Muscle layer of colon (tissue), 2 donors: ENCODE results near the gene CDC42SE2.
"Not testable (repeated sequence)": the region's sequence is repeated elsewhere in the genome, so short reads cannot be mapped to it uniquely, and the experiment has no call there.

Source experiments
- H3K27ac ChIP-seq: one replicate; pipeline ENCODE4 v1.7.0; 2013; ENCODE audit warnings: low read depth, mild to moderate bottlenecking, low read length, moderate library complexity
- H3K27me3 ChIP-seq, 2 donors: one replicate each; pipeline ENCODE4 v1.7.0; 2013; ENCODE audit warnings: low read length in 2 of 2, mild to moderate bottlenecking in 2 of 2; ENCODE audit not compliant: insufficient read depth in 2 of 2, control insufficient read depth in 1 of 2
- H3K36me3 ChIP-seq: one replicate; pipeline ENCODE4 v1.7.0; 2013; ENCODE audit warnings: mild to moderate bottlenecking, low read length; ENCODE audit not compliant: insufficient read depth
- H3K4me1 ChIP-seq: one replicate; pipeline ENCODE4 v1.7.0; 2013; ENCODE audit warnings: mild to moderate bottlenecking, low read length; ENCODE audit not compliant: insufficient read depth
- H3K4me3 ChIP-seq, 2 donors: one replicate each; pipeline ENCODE4 v1.7.0; 2013; ENCODE audit warnings: low read length in 2 of 2, low read depth in 1 of 2, mild to moderate bottlenecking in 1 of 2, moderate library complexity in 1 of 2
- H3K9ac ChIP-seq: one replicate; pipeline ENCODE4 v1.7.0; 2013; ENCODE audit warnings: low read length
- H3K9me3 ChIP-seq: one replicate; pipeline ENCODE4 v1.7.0; 2013; ENCODE audit warnings: mild to moderate bottlenecking, low read length
- donor health status: abdominal sarcoma.
- donor health status: Adenocarcinoma of cecum.

The CDC42SE2 gene

GRCh38 chr5:131303537-131303936, 39.7 kb downstream of the CDC42SE2 start:
- Histone ChIP-seq H3K4me3 (no peak overlapping the region), H3K27me3 (no peaks in the 10 kb centered on the region), H3K27ac (no peak overlapping the region), H3K36me3 (no peaks in the 10 kb centered on the region), H3K9me3 (no peaks in the 10 kb centered on the region), H3K9ac (no peak overlapping the region), H3K4me1 (no peaks in the 10 kb centered on the region)

DNA sequence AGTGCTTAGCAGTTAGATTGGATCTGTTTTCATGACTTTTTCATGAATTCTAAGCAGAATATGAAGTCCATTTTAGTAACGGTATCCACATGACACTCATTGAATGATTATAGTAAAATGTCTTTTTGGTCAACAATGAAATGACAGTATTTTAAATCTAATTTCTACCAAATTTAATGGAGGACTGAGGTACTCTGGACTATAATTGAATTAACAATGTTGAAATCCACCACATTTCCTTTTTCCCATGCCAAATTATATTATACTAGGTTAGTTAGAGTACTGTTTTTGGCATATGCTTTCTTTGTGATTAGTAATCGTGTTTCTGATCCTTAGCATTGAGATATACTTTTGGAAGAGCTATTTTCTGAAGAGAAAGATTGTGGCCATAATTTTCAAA, 40.6 kb downstream of the CDC42SE2 start:
- H3K36me3 ChIP-seq = no peaks in the 10 kb centered on the region
- H3K4me1 ChIP-seq = no peaks in the 10 kb centered on the region
- no peak overlapping the region for H3K9ac ChIP-seq
- H3K27ac ChIP-seq = no peak overlapping the region
- H3K9me3 ChIP-seq = no peaks in the 10 kb centered on the region
- no peaks in the 10 kb centered on the region for H3K27me3 ChIP-seq
- H3K4me3 ChIP-seq = no peak overlapping the region

GRCh38 chr5:131305138-131305689, 41.4 kb downstream of the CDC42SE2 start:
- Histone ChIP-seq H3K27ac (no peak overlapping the region), H3K27me3 (no peaks in the 10 kb centered on the region), H3K4me3 (no peak overlapping the region), H3K36me3 (no peaks in the 10 kb centered on the region), H3K9ac (no peak overlapping the region), H3K4me1 (no peaks in the 10 kb centered on the region), H3K9me3 (no peaks in the 10 kb centered on the region)

- no peaks in the 10 kb centered on the region for H3K27me3 ChIP-seq
These were observed 42.1 kb downstream of the CDC42SE2 start for GRCh38 chr5:131305906-131306305.

DNA sequence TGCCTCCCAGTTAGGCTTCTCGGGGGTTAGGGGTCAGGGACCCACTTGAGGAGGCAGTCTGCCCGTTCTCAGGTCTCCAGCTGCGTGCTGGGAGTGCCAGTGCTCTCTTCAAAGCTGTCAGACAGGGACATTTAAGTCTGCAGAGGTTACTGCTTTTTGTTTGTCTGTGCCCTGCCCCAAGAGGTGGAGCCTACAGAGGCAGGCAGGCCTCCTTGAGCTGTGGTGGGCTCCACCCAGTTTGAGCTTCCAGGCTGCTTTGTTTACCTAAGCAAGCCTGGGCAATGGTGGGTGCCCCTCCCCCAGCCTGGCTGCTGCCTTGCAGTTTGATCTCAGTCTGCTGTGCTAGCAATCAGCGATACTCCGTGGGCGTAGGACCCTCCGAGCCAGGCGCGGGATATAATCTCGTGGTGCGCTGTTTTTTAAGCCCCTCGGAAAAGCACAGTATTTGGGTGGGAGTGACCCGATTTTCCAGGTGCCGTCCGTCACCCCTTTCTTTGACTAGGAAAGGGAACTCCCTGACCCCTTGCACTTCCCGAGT, 48.5 kb downstream of the CDC42SE2 start:
- H3K9me3 ChIP-seq, H3K4me1 ChIP-seq, H3K27me3 ChIP-seq, H3K36me3 ChIP-seq, H3K27ac ChIP-seq, H3K9ac ChIP-seq, H3K4me3 ChIP-seq: not testable (repeated sequence)

More at GRCh38 chr5:131305906-131306305, 42.1 kb downstream of the CDC42SE2 start:
- no peak overlapping the region for H3K9ac ChIP-seq
- no peaks in the 10 kb centered on the region for H3K36me3 ChIP-seq
- no peaks in the 10 kb centered on the region for H3K4me1 ChIP-seq
- no peak overlapping the region for H3K27ac ChIP-seq
- no peaks in the 10 kb centered on the region for H3K9me3 ChIP-seq
- no peak overlapping the region for H3K4me3 ChIP-seq

- Histone ChIP-seq H3K9ac (no peak overlapping the region), H3K36me3 (no peaks in the 10 kb centered on the region), H3K9me3 (no peaks in the 10 kb centered on the region), H3K4me3 (no peak overlapping the region), H3K27ac (no peak overlapping the region), H3K4me1 (no peaks in the 10 kb centered on the region), H3K27me3 (no peaks in the 10 kb centered on the region)
These were observed 52.2 kb downstream of the CDC42SE2 start for GRCh38 chr5:131316026-131316425.

DNA sequence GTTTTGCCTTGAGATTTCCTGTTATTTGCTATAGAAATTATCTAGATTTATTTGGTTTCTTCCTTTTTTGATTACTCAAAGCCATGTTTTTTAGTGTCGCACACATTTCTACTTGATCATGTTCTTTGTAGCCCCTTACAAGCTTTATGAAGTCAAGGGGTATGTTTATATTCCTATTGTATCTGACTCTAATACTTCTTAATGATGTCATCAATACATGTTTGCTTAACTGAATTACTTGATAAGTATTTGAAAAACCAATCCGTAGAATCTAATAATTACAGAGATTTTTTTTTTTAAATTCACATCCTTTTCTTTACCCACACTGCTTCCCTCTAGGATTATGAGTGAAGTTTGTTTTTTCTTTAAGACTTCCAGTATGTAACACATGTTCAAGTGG, 53.0 kb downstream of the CDC42SE2 start:
- no peaks in the 10 kb centered on the region for H3K27me3 ChIP-seq
- H3K9me3 ChIP-seq = no peaks in the 10 kb centered on the region
- H3K9ac ChIP-seq = no peak overlapping the region
- no peaks in the 10 kb centered on the region for H3K36me3 ChIP-seq
- no peak overlapping the region for H3K27ac ChIP-seq
- no peaks in the 10 kb centered on the region for H3K4me1 ChIP-seq
- H3K4me3 ChIP-seq = no peak overlapping the region

DNA sequence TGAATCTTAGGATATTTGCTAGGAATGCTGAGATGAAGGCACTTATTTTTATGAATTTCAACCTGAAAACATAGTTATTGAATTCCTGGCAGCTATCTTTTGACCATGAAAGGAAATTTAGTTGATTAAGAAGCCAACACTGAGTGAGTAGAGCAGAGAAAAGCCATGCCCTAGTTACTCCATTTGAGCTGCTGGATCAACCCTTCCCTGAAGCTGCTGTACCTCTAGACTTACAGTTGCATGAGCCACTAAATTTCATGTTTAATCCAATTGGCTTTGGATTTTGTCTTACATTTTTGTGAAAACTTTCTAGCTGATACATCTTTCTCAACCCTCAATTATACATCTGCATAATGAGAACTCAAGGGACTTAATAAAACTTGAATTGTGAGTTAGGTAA, 54.6 kb downstream of the CDC42SE2 start:
- Histone ChIP-seq H3K4me1 (no peaks in the 10 kb centered on the region), H3K36me3 (no peaks in the 10 kb centered on the region), H3K4me3 (no peak overlapping the region), H3K27ac (no peak overlapping the region), H3K9me3 (no peaks in the 10 kb centered on the region), H3K9ac (no peak overlapping the region), H3K27me3 (no peaks in the 10 kb centered on the region)

GRCh38 chr5:131321066-131321465, 57.2 kb downstream of the CDC42SE2 start:
- H3K4me3 ChIP-seq = no peak overlapping the region
- no peaks in the 10 kb centered on the region for H3K9me3 ChIP-seq
- H3K27me3 ChIP-seq = no peaks in the 10 kb centered on the region
- no peak overlapping the region for H3K9ac ChIP-seq
- H3K36me3 ChIP-seq = no peaks in the 10 kb centered on the region
- peaks cover 8% of the 10 kb centered on the region for H3K4me1 ChIP-seq
- no peak overlapping the region for H3K27ac ChIP-seq

DNA sequence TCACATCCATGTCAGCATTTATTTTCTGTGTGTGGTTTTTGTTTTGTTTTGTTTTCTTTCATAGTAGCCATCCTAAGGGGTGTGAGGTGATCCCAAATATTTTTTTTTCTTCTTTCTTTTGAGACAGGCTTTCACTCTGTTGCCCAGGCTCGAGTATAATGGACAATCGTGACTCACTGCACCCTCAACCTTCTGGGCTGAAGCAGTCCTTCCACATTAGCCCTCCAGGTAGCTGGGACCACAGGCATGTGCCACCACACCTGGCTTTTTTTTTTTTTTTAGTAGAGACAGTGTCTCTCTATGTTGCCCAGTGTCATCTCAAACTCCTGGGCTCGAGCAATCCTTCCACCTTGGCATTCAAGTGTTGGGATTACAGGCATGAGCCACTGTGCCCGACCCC, 59.1 kb downstream of the CDC42SE2 start:
- Histone ChIP-seq H3K9ac (no peak overlapping the region), H3K9me3 (no peaks in the 10 kb centered on the region), H3K36me3 (no peaks in the 10 kb centered on the region), H3K27ac (no peak overlapping the region), H3K4me3 (no peak overlapping the region), H3K4me1 (peaks cover 8% of the 10 kb centered on the region), H3K27me3 (no peaks in the 10 kb centered on the region)

DNA sequence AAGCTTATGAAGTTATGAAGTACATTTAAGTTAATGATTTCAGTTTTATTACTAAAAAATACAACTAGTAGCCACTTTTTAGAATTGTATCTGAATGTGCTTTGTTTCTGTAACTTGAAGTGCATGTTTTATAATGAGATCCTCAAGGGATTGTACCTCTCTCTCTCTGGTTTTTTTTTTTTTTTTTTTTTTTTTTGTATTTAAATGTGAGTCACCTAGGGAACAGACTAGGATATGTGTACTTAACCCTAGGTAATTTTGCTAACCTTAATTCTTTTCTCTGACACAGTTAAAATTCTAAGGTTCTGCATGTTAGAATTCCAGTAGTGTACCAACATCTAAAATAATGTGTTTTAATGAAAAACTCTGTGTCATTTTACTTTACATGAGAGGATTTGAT, 59.5 kb downstream of the CDC42SE2 start:
- Histone ChIP-seq H3K36me3 (no peaks in the 10 kb centered on the region), H3K27me3 (no peaks in the 10 kb centered on the region), H3K4me1 (peaks cover 8% of the 10 kb centered on the region), H3K4me3 (no peak overlapping the region), H3K9ac (no peak overlapping the region), H3K9me3 (no peaks in the 10 kb centered on the region), H3K27ac (no peak overlapping the region)

GRCh38 chr5:131324303-131324702, 60.5 kb downstream of the CDC42SE2 start:
- Histone ChIP-seq H3K27ac (no peak overlapping the region), H3K9ac (no peak overlapping the region)

More at GRCh38 chr5:131324303-131324702, 60.5 kb downstream of the CDC42SE2 start:
- Histone ChIP-seq H3K9me3 (no peaks in the 10 kb centered on the region), H3K27me3 (no peaks in the 10 kb centered on the region), H3K4me1 (peaks cover 8% of the 10 kb centered on the region), H3K4me3 (no peak overlapping the region), H3K36me3 (no peaks in the 10 kb centered on the region)
